Epidermal melanocyte (primary cell): ENCODE results near the gene SUFU.

Source experiments
- DNase-seq: peaks from one replicate; pipeline ENCODE4 v3.0.0; 2011; ENCODE audit warnings: low spot score; ENCODE audit not compliant: insufficient read length

SUFU gene

DNA sequence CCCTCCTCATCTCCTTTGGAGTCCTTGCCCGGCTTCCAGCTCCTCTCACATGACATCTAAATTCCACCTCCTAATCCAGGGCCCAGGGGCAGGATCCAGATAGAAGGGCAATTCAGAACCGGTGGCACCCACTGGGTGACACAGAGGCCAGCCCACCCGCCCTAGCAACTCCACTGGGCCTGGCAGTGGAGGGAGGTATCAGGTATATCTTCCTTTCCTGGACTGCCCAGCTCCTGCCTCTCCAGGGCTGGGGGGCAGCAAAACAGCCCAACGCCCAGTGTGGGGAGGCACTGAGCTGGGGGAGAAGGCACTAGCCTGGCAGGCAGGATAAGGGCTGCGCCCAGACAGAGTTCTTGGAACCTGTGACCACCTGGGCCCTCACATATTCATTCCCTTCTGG, 130.1 kb downstream of the SUFU start:
- no peak for DNase-seq

DNA sequence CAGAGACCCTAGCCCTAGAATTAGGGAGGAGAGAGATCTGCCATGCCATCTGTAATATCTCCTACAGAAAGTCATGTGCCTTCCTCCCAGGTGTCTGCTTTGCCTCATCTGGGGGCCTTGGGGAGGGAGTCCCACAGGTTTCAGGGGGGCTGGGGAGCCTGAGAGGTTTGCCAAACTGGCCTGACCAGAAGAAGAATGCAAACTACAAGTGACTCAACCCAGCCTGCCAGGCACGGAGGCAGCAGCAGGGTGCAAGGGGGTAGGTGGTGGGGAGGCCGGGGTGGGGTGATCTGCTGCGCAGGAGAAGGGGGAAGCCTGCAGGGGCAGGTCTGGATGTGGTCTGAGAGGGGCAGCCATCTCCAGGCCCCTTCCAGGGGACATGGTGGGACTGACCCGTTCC, 130.9 kb downstream of the SUFU start:
- DNase-seq = no peak

DNA sequence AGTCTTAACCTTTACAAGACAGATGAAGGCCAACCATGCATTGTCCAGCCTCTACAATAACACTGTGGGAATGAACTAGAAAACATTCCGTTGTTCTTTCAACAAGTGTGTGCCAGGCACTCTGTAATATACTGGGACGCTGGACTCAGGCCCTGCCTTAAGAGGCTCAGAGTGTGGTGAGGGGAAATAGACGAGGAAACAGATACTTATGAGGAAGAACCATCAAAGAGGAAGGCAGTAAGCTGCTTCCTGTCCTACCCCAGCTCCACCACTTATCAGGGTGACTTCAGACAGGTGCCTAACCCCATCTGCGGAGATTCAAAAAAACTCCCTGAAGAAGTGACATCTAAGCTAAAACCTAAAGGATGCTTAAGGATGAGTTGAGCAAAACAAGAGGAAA, 131.6 kb downstream of the SUFU start:
- DNase-seq = no peak

DNA sequence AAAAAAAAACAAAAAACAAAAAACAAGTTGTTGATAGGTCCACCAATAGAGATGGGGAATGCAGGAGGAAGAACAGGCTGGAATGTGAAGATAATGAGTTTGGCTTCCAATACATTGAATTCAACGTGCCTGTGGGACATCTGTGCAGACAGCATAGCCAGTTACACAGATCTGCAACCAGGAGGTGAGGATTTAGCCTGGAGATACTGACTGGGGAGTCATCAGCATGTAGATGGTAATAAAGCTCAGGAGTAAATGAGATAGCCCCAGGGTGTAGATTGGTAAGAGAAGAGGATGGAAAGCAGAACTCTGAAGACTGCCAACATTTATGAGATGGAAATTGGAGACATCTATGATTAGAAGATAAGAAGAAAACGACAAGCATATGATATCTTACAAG, 135.8 kb downstream of the SUFU start:
- DNase-seq = no peak

DNA sequence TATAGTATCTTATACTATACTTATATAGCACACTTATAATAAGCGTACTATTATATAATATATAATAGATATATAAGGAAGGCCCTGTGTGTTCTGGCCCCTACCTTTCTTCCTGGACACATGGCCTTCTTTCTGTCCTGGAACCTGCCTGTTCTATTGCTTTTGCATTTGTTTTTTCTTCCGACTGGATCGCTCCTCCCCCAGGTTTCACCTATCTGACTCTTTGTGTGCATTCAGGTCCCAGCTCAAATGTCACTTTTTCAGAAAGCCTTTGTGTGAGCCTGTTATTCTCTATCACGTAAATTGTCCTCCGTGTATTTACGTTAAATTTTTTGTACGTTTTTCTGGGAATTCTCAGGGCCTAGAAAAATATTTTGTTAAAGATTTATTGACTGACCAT, 137.6 kb downstream of the SUFU start:
- no peak for DNase-seq

DNA sequence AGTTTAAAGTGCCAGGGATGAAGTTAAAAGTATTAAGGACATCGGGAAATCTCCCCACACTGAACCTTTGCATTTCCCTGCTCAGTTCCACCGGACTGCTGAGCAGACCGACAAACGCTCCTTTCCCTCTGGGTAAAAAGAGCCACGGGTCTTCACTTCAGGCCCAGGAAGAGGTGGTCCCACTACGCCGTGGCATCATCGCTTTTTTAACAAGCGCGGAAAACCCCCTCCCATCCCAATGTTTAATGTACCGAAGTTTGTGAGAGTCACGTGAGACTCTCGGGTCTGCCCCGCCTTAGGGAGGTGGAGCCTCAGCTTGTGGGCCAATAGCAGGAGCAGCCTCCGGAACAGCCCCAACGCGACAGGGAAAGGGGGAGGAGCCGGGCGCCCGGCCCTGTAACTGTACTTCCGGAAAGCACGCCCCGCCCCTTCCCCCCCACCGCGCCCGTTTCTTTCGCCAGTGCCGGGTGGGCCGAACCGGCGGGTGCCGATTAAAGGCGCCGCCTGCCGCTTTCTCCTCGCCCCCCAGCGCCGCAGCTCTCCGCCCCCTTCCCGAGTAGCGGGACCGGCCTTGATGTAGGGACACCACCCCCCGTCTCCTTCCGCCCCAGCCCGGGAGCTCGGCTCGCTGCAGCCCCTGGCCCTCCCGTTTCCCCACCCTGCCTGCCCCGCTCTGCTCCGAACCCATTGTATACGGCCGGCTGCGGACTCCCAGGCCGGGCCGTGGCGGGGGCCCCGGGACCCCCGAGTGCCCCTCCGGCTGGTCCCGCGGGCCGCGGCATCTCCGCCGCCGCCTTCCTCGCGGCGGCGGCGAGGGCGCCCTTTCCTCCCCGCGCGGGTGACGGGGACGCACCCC, 138.3 kb downstream of the SUFU start:
- peak; percentile 87 for DNase-seq

DNA sequence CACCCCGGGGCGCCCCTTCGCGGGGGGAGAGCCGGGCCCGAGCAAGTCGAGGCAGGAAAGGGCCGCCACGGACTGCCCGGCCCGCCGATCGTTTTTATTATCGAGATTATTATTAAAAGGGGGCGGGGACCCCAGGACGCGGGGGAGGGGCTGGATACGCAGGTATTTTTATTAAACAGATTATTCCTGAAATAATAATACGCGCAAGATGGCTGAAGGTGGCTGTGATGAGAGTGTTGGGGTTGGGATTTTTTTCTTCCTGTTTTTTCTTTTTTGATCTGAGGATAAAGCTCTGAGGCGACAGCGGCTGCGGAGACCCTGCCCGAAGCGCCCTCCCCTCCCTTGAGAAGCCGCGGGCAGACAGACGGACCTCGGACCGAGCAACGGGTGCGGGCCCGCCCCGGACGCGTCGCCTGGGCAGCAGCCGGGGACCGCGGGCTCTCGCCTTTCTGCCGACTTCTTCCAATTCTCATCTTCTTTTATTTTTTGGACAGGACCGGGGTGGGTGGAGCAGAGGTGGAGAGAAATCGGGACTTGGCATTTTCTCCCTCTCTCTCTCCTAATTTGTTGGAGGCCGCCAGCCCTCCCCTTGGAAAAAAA, 139.1 kb downstream of the SUFU start:
- peak; percentile 13 for DNase-seq

DNA sequence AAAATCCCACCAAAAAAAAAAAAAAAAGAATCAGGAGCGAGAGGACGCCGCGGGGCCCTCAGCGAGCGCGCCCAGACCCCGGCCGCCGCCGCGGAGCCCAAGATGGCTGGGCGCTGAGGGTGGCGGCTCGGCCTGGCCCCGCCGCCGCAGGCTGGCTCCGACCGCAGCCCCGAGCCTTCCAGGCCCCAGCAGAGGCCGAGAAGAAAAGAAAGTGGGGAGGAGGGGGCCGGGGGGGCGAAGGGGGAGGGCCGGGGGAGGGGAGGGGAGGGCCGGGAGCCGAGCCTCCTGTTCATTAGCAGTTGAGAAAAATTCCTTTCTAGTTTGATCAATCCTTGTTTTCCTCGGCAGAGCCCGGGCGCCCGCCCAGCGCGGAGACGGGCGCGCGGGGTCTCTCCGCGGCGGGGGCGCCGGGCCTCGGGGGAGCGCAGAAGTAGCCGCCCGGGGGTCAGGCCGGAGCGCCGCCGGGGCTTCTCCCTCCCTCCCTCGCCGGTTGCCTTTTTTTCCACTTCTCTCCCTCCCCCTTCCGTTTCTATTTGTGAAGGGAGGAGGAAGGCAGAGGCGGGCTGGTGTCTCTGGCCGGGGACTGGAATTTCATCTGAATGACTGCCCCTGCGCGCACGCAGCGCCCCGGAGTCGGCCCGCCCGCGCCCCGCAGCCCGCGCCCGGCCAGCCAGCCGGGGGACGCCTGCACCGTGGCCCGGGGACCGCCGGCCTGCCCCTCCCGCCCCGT, 139.7 kb downstream of the SUFU start:
- peak; percentile 37 for DNase-seq

DNA sequence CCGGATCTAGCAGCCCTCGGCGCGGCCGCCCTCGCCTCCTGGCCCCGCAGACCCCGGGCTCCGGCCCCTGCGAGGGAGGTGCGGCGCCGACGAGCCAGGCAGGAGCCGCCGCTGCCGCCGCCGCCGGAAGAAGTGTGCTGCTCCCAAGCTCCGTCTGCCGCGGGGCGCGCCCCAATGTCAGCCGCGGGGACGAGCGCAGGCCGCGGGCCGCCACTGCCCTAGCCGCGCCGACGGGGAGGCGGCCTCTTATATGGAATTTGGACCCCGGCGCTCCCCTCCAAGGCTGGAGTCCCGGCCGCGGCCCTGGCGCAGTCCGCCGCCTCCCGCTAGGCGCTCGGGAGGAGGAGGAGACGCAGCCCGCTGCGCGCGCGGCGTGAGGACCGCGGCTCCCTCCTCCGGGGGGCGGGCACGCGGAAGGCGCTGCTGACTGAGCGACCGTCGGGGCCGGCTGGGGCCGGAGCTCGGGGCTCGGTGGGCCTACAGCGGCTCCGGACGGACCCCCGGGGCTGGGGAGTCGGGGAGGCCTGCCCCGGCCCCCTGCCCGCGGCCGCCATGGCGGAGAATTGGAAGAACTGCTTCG, 140.4 kb downstream of the SUFU start, which contains the start of gene TRIM8:
Gene TRIM8, plus strand, starts transcription at position 414 of the 580 bp plus-strand sequence. Its CDS starts 139 bp downstream, at position 553.
- DNase-seq = peak; percentile 9

DNA sequence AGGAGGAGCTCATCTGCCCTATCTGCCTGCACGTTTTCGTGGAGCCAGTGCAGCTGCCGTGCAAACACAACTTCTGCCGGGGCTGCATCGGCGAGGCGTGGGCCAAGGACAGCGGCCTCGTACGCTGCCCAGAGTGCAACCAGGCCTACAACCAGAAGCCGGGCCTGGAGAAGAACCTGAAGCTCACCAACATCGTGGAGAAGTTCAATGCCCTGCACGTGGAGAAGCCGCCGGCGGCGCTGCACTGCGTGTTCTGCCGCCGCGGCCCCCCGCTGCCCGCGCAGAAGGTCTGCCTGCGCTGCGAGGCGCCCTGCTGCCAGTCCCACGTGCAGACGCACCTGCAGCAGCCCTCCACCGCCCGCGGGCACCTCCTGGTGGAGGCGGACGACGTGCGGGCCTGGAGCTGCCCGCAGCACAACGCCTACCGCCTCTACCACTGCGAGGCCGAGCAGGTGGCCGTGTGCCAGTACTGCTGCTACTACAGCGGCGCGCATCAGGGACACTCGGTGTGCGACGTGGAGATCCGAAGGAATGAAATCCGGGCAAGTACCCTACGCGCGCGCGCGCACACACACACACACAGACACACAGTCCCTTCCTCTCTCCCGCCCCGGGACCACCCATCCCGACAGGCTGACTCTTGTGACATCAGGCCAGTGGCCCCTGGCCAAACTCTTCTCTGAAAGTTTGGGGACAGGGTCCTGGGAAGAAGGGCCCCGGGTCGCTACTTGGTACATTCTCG, 141.0 kb downstream of the SUFU start:
- DNase-seq = peak; percentile 13

DNA sequence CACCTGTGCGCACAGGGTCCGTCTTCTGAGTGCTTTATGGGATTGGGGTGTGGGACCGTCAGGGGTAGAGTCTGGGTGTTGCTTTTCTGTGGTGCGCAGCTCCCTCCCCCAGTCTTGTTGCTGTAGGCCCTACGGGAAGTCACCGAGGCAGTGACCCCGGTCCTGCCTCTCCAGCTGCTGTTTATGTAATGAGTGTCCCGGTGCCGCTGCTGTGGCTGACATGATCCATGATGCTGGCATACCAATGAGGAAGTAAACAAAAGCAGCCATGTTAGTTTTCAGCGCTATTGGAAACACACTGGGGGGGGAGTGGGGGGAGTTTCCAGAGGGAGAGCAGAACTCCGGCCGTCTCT, 141.6 kb downstream of the SUFU start:
- peak; percentile 24 for DNase-seq

DNA sequence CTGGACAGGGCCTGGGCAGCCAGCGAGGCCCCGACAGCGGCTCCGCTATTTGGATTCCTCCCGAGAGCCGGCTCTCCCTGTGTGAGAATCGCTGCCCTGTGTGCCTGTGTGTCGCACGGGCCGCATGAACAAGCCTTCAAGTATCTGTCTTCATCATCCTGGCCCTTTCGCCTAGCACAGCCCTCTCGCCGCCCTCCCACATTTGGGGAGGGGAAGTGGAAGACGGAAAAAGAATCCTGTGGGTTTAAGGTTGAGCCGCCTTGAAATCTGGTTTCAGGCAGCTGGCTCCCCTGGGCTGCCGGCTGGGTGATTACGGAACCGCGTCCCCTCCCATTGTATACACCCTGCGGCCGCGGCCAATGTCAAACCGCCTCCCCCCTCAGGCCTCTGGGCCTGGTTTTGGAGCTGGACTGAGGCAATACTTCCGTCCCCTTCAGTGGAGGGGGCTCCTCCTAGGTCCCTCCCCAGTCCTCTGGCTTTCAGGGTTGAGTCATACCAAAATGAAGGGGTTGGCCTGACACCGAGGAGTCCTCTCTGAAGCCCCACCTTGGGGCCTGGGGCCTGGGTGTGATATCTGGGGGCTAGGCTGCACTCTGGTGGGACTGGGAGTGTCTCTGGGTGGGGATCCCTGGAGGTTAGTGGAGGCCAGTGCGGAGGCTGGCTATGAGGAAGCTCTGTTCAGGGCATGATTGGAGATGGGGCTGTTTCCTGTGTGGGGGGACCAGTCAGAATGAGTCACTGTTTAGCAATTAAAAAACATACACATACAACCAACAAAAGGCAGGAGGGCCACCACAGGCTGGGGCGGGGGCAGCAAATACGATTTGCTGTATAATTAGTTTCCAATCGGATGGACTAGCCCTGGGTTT, 142.2 kb downstream of the SUFU start:
- peak; percentile 57 for DNase-seq

DNA sequence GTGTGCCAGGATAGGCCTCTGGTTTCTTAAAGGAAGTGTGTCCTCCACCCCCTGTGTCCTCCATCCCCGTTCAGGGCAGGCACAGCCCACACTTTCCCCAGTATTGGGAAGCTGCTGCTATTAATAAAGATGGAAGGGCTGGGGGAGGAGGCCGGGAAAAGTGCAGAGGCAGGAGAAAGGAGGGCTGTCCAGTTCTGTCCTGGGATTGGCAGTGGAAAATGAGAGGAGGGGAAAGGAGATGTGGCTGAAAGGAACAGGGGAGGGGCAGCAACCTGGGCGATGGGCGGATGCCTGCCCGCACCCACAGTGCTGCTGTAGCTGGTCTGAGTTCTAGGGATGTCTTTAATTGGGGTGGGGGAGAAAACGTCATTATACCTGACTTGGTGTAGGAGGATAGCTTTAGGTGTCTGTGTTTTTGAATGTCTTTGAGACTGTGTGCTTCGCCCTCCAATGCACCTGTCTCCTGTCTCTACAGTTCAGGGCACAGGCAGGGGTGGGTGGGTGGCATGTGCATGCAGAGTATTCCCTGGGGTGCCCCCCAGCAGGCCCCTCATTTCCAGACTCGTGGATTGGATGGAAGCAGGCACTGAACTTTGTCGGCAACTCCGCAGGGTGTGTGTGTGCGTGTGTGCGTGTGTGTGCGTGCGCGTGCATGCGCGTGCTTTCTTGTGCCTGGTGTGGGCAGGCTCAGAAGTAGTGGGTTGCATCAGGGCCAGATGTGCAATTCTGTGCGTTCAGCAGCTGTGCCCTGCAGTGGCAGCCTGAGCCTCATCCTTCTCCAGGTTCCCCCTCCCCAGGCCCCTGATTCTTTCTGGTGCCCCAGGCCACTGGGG, 143.1 kb downstream of the SUFU start:
- peak; percentile 31 for DNase-seq

DNA sequence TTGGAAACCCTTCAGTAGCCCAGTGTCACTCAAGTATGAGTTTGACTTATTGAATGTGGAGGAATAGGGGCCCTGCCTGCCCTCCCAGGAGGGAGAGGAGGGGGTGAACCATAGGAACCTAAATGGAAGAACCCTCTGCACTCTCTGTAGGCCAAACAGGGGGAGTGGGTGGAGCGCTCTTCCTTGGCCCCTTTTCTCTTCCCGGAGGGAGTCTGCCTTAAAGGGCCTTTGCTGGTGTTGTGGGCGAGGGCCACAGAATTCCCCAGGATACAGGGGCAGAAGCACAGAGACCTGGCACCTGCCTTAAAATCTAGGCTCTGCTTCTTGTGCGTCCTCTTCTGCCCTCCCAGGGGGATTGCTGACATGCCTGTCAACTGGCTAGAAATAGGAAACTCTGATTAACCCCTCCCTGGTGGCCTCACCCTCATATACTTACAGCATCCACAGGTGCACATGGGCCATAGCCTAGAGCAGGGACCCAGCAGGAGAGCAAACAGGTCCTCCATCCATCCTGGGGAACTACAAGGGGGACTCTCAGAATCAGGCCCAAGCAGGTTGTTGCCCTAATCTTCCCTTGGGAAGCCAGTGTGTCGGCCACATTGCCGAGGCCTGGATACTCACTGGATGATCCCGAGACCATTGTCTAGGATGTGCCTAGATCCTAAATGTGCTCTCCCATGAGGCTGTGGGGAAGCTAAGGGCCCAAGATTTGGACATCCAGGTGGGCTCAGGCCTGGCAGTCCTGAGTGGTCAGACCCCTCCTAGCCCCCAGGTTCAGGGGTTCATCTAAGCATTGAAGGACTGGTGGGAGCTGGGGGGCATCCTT, 143.9 kb downstream of the SUFU start:
- peak; percentile 8 for DNase-seq

DNA sequence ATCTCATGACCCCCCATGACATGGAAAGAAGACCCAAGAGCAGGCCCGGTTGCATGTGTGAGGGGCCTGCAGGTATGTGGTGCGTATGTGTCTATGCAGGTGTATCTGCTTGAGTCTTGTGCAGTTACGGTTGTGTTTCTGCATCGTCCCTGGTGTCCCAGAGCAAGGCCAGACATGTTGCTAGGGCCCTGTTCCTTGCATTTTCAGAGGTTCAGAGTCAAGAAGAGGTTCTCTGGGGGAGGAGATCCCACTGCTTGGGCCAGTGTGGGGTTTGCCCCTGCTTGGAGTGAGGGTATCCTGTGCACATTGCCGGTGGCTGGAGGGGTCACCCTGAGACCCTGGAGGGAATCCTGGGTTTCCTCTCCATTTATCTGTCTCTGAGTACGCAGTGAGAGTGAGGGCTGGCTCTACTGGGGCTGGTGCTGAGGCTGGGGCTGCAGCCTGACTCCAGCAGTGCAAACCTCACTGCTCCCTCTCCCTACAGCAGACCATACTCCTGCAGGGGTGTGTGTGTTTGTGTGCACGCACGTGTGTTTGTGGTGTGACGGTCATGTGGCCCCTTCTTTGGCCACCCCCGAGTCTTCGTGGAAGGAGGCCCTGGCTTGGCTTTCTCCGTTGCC, 144.6 kb downstream of the SUFU start:
- DNase-seq = no peak

DNA sequence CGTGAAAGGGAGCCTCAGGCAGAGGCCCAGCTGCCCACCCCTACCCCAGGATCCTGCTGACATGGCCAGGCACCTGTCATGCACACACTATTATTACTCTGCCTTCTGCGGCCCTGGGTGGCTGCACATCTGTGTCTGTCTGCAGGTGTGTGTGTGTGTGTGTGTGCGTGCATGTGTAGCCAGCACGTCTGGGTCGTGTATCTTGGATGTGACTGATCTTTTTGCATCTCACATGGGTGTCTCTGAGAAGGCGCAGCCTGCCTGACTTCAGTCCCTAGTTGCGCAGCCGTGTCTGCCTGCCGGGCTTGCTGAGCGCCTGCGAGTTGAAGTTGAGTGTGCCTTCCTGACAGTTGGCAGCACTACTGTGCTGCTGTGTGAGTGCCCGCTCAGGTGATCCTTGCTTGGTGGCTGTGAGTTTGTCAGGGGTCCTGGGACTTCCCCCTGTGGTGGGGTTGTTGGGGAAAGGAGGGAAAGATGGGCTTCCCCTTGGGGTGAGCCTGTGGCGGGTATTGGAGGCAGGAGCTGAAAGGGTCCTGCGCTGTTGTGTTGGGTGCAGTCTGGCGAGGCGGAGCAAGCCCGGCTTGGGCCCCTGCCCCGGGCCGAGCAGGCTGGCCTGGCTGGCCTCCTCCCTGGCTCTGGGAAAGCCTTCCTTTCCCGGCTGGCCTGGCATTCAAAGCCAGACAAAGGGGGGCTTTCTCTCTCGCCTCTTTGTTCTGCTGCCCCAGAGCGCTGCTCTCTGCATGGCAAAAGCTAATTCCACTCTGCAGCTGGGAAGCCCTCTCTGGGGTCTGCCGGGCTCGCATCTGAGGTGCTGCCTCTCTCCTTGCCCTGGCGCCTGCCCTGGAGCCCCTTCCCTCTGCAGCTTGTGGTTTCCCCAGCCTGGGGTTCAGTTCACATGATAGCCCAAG, 145.4 kb downstream of the SUFU start:
- peak; percentile 64 for DNase-seq
